ENCODE data around the gene DAPK2. TPM values are rescaled to one million over a fixed set of nuclear protein-coding genes. Genes with fewer than 3 reads are reported as not detected.

The DAPK2 gene
- polyA plus RNA-seq, 2 of the 4 experiments (the other 2 are of a cell fraction): 3.1 to 4.8 TPM

DNA sequence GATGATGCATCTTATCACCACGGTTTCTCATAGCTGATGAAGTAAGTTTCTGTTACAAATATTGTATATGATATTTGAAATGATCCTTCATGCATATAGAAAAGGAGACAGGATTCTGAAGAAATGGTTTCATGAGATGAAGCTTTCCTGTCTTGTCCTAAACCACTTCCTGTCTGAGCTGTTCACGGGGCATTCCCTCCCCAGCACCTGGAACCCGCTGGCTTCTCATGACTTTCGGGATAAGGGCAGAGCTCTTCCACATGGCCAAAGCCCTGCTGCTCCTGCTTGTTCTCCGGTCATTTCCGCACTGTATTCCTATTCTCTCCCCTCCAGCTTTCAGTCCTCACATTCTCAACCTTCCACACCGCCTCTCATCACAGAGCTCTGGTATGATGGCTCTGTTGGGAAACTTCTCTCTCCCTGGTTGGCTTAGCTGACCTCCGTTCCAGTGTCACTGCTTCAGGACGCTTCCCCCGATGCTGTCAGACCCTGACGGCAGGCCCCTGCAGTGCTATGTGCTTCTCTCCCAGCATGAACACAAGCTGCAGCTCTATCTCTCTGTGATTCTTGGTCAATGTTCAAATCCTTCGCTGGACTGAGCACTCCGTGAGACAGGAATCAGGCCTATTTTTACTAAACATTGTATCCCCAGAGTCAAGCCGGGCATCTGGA, 125.6 kb downstream of the DAPK2 start:
- H3K27ac ChIP-seq: no peak overlapping the region
- DNase-seq (ENCODE audit: low read depth in 1 of 2, low spot score in 1 of 2): no peak
- no peak overlapping the region for H3K4me3 ChIP-seq
- WGBS (ENCODE audit: missing lambda C conversion rate): 85% methylated on average over 14 of the region's 14 CpGs
- peaks cover 8% of the 10 kb centered on the region; the same call in 2 of the 3 replicates for H3K4me1 ChIP-seq
- no peak for FAIRE-seq
- TF ChIP-seq FOSB (CRISPR knock-in tag; IDR thresholded peaks at IDR 0.05) (no peak), RAD21 (conservative IDR thresholded peaks at IDR 0.05 in 1 of 2, IDR thresholded peaks at IDR 0.05 in 1 of 2) (no peak), KDM5A (IDR thresholded peaks at IDR 0.05) (no peak), RNF2 (IDR thresholded peaks at IDR 0.05; ENCODE audit: borderline replicate concordance, low read depth) (no peak), CBX8 (IDR thresholded peaks at IDR 0.05) (no peak), ESRRA (IDR thresholded peaks at IDR 0.05; ENCODE audit: borderline replicate concordance, low read length) (no peak), POLR2AphosphoS2 (conservative IDR thresholded peaks at IDR 0.05; ENCODE audit: low read length) (no peak), ZFP36 (IDR thresholded peaks at IDR 0.05; ENCODE audit: borderline replicate concordance, partially characterized antibody) (no peak), NPAS2 (CRISPR knock-in tag; IDR thresholded peaks at IDR 0.05; ENCODE audit: borderline replicate concordance) (no peak), SMC3 (IDR thresholded peaks at IDR 0.05) (no peak), RARB (CRISPR knock-in tag; IDR thresholded peaks at IDR 0.05) (no peak), NFE2L2 (conservative IDR thresholded peaks at IDR 0.05; ENCODE audit: low read length) (no peak), EHF (CRISPR knock-in tag; IDR thresholded peaks at IDR 0.05) (no peak), JUN (IDR thresholded peaks at IDR 0.05) (no peak), HOXB13 (CRISPR knock-in tag; IDR thresholded peaks at IDR 0.05; ENCODE audit: low read depth) (no peak), CBX2 (IDR thresholded peaks at IDR 0.05; ENCODE audit: borderline replicate concordance, low read depth) (no peak), NR3C1 (IDR thresholded peaks at IDR 0.05) (no peak)
- TF ChIP-seq, protein P1, sequence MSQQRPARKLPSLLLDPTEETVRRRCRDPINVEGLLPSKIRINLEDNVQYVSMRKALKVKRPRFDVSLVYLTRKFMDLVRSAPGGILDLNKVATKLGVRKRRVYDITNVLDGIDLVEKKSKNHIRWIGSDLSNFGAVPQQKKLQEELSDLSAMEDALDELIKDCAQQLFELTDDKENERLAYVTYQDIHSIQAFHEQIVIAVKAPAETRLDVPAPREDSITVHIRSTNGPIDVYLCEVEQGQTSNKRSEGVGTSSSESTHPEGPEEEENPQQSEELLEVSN (IDR thresholded peaks at IDR 0.05; ENCODE audit: borderline replicate concordance, low read depth): no peak
- TF ChIP-seq, protein P2, sequence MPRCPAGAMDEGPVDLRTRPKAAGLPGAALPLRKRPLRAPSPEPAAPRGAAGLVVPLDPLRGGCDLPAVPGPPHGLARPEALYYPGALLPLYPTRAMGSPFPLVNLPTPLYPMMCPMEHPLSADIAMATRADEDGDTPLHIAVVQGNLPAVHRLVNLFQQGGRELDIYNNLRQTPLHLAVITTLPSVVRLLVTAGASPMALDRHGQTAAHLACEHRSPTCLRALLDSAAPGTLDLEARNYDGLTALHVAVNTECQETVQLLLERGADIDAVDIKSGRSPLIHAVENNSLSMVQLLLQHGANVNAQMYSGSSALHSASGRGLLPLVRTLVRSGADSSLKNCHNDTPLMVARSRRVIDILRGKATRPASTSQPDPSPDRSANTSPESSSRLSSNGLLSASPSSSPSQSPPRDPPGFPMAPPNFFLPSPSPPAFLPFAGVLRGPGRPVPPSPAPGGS (IDR thresholded peaks at IDR 0.05): no peak
- TF ChIP-seq, protein P3, sequence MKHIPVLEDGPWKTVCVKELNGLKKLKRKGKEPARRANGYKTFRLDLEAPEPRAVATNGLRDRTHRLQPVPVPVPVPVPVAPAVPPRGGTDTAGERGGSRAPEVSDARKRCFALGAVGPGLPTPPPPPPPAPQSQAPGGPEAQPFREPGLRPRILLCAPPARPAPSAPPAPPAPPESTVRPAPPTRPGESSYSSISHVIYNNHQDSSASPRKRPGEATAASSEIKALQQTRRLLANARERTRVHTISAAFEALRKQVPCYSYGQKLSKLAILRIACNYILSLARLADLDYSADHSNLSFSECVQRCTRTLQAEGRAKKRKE (CRISPR knock-in tag; IDR thresholded peaks at IDR 0.05; ENCODE audit: low read depth): no peak
- ChIA-PET CTCF (interaction anchor here (0.9 to 6.7 kb wide), 7 partner anchors 15 to 632 kb away, joined by 3 to 41 read pairs (median 6); partner anchors contain the start of gene DAPK2), POLR2A (no interaction called here)
- no peak for ATAC-seq
- no peaks in the 10 kb centered on the region for H3K9me3 ChIP-seq
- no peak overlapping the region for H3K4me2 ChIP-seq

DNA sequence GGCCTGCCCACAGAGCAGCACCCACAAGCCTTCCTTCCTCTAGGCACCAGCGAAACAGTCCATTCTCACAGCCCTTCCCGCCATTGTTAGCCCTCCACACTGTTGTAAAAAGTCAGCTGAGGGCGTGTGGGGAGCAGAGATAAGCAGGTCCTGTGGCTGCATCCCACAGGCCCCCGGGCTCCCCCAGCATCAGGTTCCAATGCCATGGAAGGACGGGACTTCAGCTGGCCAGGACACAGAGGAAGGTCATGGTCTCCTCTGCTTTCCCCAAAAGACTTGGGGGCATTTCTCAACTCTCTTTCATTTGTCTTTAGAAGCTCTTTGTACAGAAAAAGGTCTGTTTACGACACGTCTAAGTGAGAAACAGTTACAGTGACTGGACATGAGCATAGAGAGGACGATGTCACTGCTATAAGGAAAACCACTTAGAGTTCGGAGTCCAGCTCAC, 127.4 kb downstream of the DAPK2 start:
- Histone ChIP-seq H3K27ac (no peak overlapping the region), H3K4me3 (no peak overlapping the region), H3K4me1 (peaks cover 11% of the 10 kb centered on the region; the same call in 2 of the 3 replicates), H3K4me2 (no peak overlapping the region), H3K9me3 (no peaks in the 10 kb centered on the region)
- POLR2A ChIA-PET: no interaction called here
- FAIRE-seq: no peak
- CTCF ChIA-PET: interaction anchor here (0.7 to 6.7 kb wide), 8 partner anchors 11 to 166 kb away, joined by 3 to 41 read pairs (median 5); partner anchors contain the start of gene DAPK2
- no peak for DNase-seq (ENCODE audit: low read depth in 1 of 2, low spot score in 1 of 2)
- no peak for ATAC-seq
- 76% methylated on average over 9 of the region's 9 CpGs for WGBS (ENCODE audit: missing lambda C conversion rate)
- TF ChIP-seq, protein P2 (IDR thresholded peaks at IDR 0.05): no peak
- TF ChIP-seq, protein P1 (IDR thresholded peaks at IDR 0.05; ENCODE audit: borderline replicate concordance, low read depth): no peak
- TF ChIP-seq SREBF2 (IDR thresholded peaks at IDR 0.05): no peak
- no peak for TF ChIP-seq HOXB5 (CRISPR knock-in tag; IDR thresholded peaks at IDR 0.05)
- no peak for TF ChIP-seq KDM1A (IDR thresholded peaks at IDR 0.05; ENCODE audit: low read depth)

Data from A549 (cell line).